HG03457 (cell line): ENCODE results near the gene LCN2.
"Not testable (repeated sequence)": the region's sequence is repeated elsewhere in the genome, so short reads cannot be mapped to it uniquely, and the experiment has no call there.

Experiments
- ATAC-seq: cut with Tn5 transposase; IDR thresholded peaks from one replicate; pipeline ENCODE4 v1.9.1; 2021; ENCODE audit warnings: moderate number of reproducible peaks; ENCODE audit not compliant: unreplicated experiment

The LCN2 gene

GRCh38 chr9:128127568-128127989 is 21.7 kb upstream of the LCN2 start, which contains the start of gene PTGES2:
Gene PTGES2 (minus strand): TSS chr9:128127729. CDS start chr9:128127717, 12 bp downstream.
- ATAC-seq, result peak; percentile 37

GRCh38 chr9:128127990-128128835 is 21.0 kb upstream of the LCN2 start:
- peak; percentile 46 for ATAC-seq

DNA sequence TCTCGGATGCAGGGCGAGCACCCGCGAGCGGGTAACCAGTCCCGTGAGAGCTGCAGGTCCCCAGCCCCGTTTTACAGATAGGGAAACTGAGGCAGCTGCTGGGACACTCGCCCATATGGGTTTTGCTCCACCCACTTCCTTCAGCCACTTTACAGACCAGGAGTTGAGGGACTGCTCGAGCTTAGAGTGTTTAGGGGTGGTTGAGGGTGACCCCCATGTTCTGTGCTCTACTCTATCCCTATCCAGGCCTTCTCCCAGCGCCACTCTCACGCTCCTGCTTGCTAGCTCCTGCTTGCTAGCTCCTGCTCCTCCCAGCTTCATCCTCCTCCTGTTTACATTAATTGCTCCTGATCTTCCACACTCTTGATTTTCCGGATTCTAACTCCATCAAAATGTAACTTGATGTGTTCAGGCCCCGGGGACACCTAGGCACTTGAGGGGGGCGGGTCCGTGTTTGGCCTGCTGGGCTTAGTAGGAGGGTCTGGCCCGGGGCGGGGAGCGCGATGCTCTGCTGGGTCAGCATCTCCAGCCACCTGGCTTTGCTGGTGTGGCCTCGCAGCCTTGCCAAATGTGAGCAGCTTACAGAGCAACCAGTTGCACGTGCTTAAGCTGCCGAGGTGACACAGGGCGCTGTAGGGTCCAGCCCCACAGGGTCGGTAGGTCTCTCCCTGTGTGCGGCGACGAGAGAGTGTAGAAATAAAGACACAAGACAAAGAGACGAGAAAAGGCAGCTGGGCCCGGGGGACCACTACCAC is 20.2 kb upstream of the LCN2 start:
- no peak for ATAC-seq

DNA sequence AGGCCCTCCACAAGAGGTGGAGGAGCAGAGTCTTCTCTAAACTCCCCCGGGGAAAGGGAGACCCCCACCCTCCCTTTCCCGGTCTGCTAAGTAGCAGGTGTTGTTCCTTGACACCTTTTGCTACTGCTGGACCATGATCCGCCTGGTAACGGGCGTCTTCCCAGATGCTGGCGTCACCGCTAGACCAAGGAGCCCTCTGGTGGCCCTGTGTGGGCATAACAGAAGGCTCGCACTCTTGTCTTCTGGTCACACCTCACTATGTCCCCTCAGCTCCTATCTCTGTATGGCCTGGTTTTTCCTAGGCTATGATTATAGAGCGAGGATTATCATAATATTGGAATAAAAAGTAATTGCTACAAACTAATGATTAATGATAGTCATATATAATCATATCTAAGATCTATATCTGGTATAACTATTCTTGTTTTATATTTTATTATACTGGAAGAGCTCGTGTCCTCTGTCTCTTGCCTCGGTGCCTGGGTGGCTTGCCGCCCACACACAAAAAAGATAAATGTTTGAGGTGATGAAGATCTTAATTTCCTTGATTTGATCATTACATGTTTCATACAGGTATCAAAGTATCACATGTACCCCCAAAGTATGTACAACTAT is 19.2 kb upstream of the LCN2 start:
- not testable (repeated sequence) for ATAC-seq

GRCh38 chr9:128130651-128131050 is 18.6 kb upstream of the LCN2 start:
- ATAC-seq, result not testable (repeated sequence)

- not testable (repeated sequence) for ATAC-seq
These were observed 17.9 kb upstream of the LCN2 start for GRCh38 chr9:128131346-128131745.

DNA sequence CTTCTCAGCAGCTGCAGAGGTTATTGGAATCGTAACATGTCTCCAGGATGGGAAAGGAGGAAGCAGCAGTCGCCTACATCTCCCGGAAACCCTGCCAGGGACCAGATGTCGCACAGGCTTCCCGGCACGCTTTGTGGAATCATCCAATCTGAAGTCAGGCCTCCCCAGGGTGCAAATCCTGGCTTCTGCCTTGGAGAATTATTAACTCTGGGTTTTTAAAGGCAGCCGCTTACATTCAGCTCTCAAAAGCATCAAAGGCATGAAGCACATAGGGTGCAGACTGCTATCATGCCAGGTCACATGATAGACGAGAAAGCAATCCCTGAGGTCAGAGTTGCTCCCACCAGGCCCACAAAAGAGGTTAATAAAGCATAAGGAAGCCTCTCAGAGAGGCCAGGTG is 17.1 kb upstream of the LCN2 start:
- not testable (repeated sequence) for ATAC-seq

- ATAC-seq, result not testable (repeated sequence)
These were observed 13.7 kb upstream of the LCN2 start for GRCh38 chr9:128135561-128135960.

- ATAC-seq, result no peak
These were observed 12.1 kb upstream of the LCN2 start for GRCh38 chr9:128136816-128137793.

DNA sequence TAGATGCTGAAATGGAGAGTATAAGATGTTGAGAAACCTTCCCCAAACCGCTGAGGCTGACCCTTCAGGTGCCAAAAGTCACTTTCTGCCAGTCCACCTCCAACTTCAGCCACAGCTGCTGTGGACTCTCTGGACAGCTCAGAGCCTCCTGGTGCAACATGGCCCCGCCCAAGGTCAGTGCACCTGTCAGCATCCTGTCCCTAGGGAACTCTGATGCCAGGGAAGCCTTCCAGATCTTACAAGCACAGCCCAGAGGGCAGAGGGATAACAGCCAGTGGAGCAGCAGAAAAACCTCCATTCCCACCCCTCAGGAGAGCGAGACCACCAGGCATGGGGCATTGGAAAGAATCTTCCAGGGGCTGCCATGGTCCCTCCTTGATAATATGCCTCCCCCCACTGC is 11.3 kb upstream of the LCN2 start:
- ATAC-seq, result no peak

DNA sequence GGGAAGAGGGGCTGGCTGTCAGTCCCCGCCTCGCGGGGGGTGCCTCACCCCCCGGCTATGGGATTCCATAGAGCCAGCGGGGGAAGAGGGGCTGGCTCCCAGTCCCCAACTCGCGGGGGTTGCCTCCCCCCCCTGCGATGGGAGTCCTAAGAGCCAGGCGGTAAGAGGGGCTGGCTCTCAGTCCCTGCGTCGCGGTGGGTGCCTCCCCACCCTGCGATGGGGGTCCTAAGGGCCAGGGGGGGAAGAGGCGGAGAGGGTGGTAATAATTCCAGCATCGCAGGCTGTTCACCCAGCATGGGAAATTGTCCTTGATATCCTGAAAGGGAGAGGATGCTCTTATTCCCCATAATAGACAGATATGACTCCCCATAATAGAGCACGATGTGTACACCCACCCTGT is 9.6 kb upstream of the LCN2 start:
- no peak for ATAC-seq

DNA sequence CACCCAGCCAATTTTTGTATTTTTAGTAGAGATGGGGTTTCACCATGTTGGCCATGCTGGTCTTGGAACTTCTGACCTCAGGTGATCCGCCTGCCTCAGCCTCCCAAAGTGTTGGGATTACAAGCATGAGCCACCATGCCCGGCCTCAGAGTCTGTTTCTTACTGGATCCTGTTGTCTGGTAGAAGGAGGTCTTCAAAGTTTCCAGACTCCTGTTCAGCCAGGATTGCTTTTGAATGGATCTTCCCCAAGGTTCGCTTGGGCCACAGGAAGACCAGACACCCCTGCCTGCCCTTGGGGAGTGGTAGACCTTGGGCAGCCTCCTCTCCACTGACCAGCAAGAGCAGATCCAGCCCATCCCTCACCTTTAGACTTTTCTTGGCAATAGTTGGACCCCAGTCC is 7.6 kb upstream of the LCN2 start:
- no peak for ATAC-seq

DNA sequence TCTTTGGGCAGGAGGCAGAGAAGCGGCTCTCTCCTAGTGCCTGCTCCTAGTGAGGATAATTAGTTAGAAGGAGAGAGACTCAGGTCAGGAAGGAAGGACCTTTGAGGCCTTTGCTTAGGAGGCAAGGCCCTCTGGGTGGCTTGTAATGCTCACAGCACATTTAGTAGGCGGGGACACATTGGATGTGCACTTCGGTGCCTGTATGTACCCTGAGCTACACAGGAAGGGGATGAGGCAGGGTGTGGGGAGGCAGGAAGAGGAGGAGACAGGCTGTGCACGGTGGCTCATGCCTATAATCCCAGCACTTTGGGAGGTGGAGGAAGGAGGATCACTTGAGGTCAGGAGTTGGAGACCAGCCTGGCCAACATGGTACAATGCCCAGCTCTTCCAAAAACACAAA is 7.2 kb upstream of the LCN2 start:
- no peak for ATAC-seq

GRCh38 chr9:128142596-128142995 is 6.7 kb upstream of the LCN2 start:
- no peak for ATAC-seq

- no peak for ATAC-seq
These were observed 5.6 kb upstream of the LCN2 start for GRCh38 chr9:128143525-128144238.

DNA sequence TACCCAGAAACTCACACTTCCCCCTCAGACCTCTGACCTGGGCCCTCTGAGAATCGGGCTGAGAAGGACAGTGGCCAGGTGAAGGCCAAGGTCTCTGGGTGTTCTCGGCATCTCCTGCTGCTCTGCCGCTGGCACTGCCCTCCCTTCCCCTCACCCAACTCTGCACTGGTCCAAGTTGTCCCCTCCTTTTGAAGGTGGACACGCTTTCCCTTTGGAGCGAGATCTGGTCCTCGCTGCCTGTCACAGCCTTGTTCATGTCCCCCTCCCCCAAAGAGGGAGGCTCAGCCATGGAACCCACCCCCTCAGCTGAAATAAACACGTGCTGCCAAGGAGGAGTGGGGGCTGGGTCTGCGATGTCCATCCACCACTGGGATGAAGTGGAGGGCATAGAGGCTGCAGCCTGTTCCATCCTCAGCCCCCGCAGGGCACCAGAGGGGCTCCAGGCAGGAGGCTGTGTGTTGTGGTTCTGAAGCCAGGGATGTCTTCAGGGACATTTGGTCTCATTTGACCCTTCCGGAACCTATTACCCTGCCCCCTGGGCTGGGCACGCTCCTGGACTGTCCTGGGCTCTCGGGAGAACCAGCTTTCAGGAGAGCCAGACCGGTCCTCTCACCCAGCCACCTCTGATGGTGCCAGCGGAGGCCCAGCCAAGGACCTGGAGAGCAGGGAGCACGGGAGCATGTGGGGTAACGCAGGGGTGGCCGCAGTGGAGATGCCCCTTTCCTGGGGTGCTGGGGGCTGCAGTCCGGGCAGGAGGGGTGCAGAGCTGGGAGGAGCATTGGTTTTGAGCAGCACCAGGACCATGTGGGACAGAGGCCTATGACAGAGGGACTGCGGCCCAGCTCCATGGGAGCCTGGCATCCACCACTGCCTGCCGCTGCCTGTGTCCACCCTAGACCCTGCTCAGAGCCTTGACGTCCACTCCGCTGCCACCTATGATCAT is 4.7 kb upstream of the LCN2 start:
- no peak for ATAC-seq

- ATAC-seq, result no peak
These were observed 3.7 kb upstream of the LCN2 start for GRCh38 chr9:128145536-128145935.

DNA sequence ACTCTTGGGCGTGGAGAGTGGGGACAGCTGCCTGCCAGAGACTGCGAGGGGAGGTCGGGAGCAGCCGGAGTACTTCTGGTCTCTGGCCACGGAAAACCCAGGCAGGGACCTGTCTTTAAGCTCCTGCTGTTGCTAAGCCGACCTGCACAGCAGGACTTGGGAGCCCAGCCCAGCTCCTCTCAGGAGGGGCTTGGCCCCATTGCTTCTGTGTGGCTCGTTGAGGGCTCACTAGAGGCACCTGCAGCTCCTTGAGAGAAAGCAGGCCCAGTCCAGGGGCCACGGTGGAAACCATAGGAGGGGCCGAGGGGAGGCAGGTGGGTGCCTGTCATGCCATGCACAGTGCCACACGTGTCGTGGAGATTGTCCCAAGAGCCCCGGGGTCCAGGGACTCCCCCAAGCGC is 3.3 kb upstream of the LCN2 start:
- ATAC-seq, result no peak
